Measurements from ENCODE around the gene NFATC1.

DNA sequence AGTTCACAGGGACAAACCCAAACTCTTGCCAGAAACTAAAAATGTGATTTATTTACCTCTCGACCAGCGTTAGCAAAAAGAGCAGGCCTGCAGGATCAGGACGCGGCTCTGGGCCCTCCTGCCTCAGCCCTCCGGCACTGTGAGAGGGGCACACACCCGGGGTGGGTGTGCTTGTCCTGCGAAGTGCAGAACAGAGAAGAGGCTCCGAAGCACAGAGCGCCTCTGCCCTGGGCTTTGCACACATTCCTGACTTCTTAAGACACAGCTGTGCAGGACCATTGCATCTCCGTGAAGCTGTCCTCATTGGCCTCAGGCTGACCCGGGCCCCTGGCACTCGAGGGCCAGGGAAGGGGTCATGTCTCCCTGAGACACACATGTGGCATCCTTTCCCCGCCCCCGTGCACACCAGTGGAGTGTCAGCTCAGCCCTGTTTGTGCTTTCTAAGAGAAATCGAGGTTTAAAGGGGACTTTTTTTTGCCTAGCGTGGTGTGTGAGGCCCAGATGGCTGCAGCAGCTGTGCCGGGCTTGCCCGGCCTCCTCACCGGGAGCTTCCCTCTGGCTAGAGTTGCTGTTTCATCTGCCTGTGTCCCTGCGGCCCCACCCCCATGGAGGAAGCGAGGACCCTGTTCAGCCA, 9.9 kb upstream of the NFATC1 start:
- TF ChIP-seq, protein P1, sequence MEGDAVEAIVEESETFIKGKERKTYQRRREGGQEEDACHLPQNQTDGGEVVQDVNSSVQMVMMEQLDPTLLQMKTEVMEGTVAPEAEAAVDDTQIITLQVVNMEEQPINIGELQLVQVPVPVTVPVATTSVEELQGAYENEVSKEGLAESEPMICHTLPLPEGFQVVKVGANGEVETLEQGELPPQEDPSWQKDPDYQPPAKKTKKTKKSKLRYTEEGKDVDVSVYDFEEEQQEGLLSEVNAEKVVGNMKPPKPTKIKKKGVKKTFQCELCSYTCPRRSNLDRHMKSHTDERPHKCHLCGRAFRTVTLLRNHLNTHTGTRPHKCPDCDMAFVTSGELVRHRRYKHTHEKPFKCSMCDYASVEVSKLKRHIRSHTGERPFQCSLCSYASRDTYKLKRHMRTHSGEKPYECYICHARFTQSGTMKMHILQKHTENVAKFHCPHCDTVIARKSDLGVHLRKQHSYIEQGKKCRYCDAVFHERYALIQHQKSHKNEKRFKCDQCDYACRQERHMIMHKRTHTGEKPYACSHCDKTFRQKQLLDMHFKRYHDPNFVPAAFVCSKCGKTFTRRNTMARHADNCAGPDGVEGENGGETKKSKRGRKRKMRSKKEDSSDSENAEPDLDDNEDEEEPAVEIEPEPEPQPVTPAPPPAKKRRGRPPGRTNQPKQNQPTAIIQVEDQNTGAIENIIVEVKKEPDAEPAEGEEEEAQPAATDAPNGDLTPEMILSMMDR (IDR thresholded peaks at IDR 0.05), result no peak
- no peak for TF ChIP-seq POLR2A (IDR thresholded peaks at IDR 0.05)

Data from thyroid gland (tissue), 4 donors.